Ramos (cell line): ENCODE results near the gene UBE2E2.

ENCODE experiments used
- in situ Hi-C: fragments of 300-500 bp; cut with MboI; formaldehyde crosslinking; loops from one replicate; pipeline ENCODE4 v1.14.3; 2022; ENCODE audit warnings: low sequenced_read_pairs; ENCODE audit not compliant: unreplicated experiment

UBE2E2 gene

GRCh38 chr3:23192816-23193215 lies 10.3 kb upstream of the UBE2E2 start:
- in situ Hi-C loops = no loop called here

GRCh38 chr3:23193831-23194230 lies 9.3 kb upstream of the UBE2E2 start:
- in situ Hi-C loops = no loop called here

- in situ Hi-C loops = no loop called here
Observed at GRCh38 chr3:23198801-23199200, 4.3 kb upstream of the UBE2E2 start.

GRCh38 chr3:23199649-23200048 lies 3.5 kb upstream of the UBE2E2 start:
- in situ Hi-C loops = no loop called here

GRCh38 chr3:23201154-23201838 lies 1.8 kb upstream of the UBE2E2 start:
- in situ Hi-C loops = no loop called here

GRCh38 chr3:23202203-23202920 lies 765 bp upstream of the UBE2E2 start:
- in situ Hi-C loops = no loop called here

- in situ Hi-C loops = no loop called here
Observed at GRCh38 chr3:23203708-23204330, 692 bp downstream of the UBE2E2 start.

GRCh38 chr3:23206366-23206765 lies 3.2 kb downstream of the UBE2E2 start:
- in situ Hi-C loops = no loop called here

- in situ Hi-C loops = no loop called here
Observed at GRCh38 chr3:23209103-23209502, 6.0 kb downstream of the UBE2E2 start.

- in situ Hi-C loops = no loop called here
Observed at GRCh38 chr3:23209747-23210487, 6.8 kb downstream of the UBE2E2 start.

GRCh38 chr3:23213813-23214212 lies 10.7 kb downstream of the UBE2E2 start:
- in situ Hi-C loops = no loop called here

GRCh38 chr3:23217872-23218554 lies 14.9 kb downstream of the UBE2E2 start:
- in situ Hi-C loops = no loop called here

GRCh38 chr3:23219117-23219516 lies 16.0 kb downstream of the UBE2E2 start:
- in situ Hi-C loops = no loop called here

- in situ Hi-C loops = no loop called here
Observed at GRCh38 chr3:23219552-23219951, 16.4 kb downstream of the UBE2E2 start.

- in situ Hi-C loops = no loop called here
Observed at GRCh38 chr3:23221136-23221535, 18.0 kb downstream of the UBE2E2 start.

- in situ Hi-C loops = no loop called here
Observed at GRCh38 chr3:23232016-23232415, 28.9 kb downstream of the UBE2E2 start.

GRCh38 chr3:23232854-23233253 lies 29.7 kb downstream of the UBE2E2 start:
- in situ Hi-C loops = no loop called here

GRCh38 chr3:23235264-23235663 lies 32.1 kb downstream of the UBE2E2 start:
- in situ Hi-C loops = no loop called here

GRCh38 chr3:23236890-23237289 lies 33.8 kb downstream of the UBE2E2 start:
- in situ Hi-C loops = no loop called here

GRCh38 chr3:23238156-23238555 lies 35.0 kb downstream of the UBE2E2 start:
- in situ Hi-C loops = no loop called here
